GM12878 (cell line): Measurements from ENCODE around the gene ATP2C2. TPM values are rescaled to one million over a fixed set of nuclear protein-coding genes. Genes with fewer than 3 reads are reported as not detected.

ENCODE experiments used
- ATAC-seq: fragments of 200-7000 bp; cut with Tn5 transposase; 3 replicates; pipeline ENCODE4 v1.9.1; 2020; ENCODE audit warnings: mild to moderate bottlenecking, moderate library complexity
- BruUV-seq: library from RNA; stranded (reverse); fragments of 400-500 nt; replicated peaks from 2 replicates; lab custom pipeline; 2021; lab: Mats Ljungman, UMichigan
- CTCF ChIA-PET: fragments of 300-600 bp; sonication (Branson Sonifier 250); formaldehyde crosslinking; extraction: SDS; loops from one replicate; lab custom pipeline; 2021; ENCODE audit warnings: inconsistent platforms; lab: Yijun Ruan, JAX
- POLR2A ChIA-PET: fragments of 350-600 bp; formaldehyde crosslinking; extraction: SDS; loops from one replicate; lab custom pipeline; 2021; ENCODE audit warnings: inconsistent platforms; lab: Charles Lee
- RAD21 ChIA-PET: fragments of 300-600 bp; sonication (Branson Sonifier 250); formaldehyde crosslinking; loops from one replicate; lab custom pipeline; 2023; ENCODE audit warnings: antibody characterized with exemption; ENCODE audit not compliant: unreplicated experiment; lab: Charles Lee
- SMC1A ChIA-PET: fragments of 300-600 bp; sonication (Branson Sonifier 250); formaldehyde crosslinking; loops from one replicate; lab custom pipeline; 2023; ENCODE audit not compliant: unreplicated experiment, uncharacterized antibody; lab: Charles Lee
- DNase-seq: peaks from one replicate; pipeline ENCODE4 v3.0.0-alpha.2; 2011; ENCODE audit warnings: low read depth, low spot score
- FAIRE-seq: peaks from 3 replicates; lab custom pipeline; 2011; peaks lifted over from hg19 to GRCh38; lab: Jason Lieb, UNC
- H2AFZ ChIP-seq: 2 replicates; pipeline ENCODE4 v1.6.0; 2011; ENCODE audit warnings: low read depth, low read length, control low read depth; ENCODE audit not compliant: control insufficient read depth
- H3K27ac ChIP-seq: 2 replicates; pipeline ENCODE4 v1.5.1; 2011; ENCODE audit warnings: control low read depth; ENCODE audit not compliant: control insufficient read depth, insufficient read depth
- H3K27me3 ChIP-seq, 2 experiments: replicated peaks in 1 of 2; 2 replicates each; pipeline versions ENCODE4 v1.6.0 to v1.6.1; 2011; ENCODE audit warnings: low read length in 1 of 2; ENCODE audit not compliant: control insufficient read depth in 2 of 2, insufficient read depth in 2 of 2
- H3K36me3 ChIP-seq, 2 experiments: 2 replicates each; pipeline ENCODE4 v1.5.1; 2011; ENCODE audit warnings: low read length in 1 of 2; ENCODE audit not compliant: control insufficient read depth in 2 of 2, insufficient read depth in 2 of 2
- H3K4me1 ChIP-seq: 2 replicates; pipeline ENCODE4 v1.6.1; 2011; ENCODE audit warnings: mild to moderate bottlenecking, low read length, moderate library complexity, mixed read lengths; ENCODE audit not compliant: control insufficient read depth, insufficient read depth
- H3K4me2 ChIP-seq: 2 replicates; pipeline ENCODE4 v1.6.0; 2011; ENCODE audit warnings: control low read depth; ENCODE audit not compliant: control insufficient read depth, insufficient read depth
- H3K4me3 ChIP-seq: fragments of 200-600 bp; sonication (generic); 2 replicates; pipeline ENCODE4 v1.5.1; 2016
- H3K79me2 ChIP-seq: 2 replicates; pipeline ENCODE4 v1.6.0; 2011; ENCODE audit warnings: low read length; ENCODE audit not compliant: control insufficient read depth, insufficient read depth
- H3K9ac ChIP-seq: 2 replicates; pipeline ENCODE4 v1.8.0; 2011; ENCODE audit warnings: low read length, control low read depth, mixed read lengths; ENCODE audit not compliant: control insufficient read depth, insufficient read depth
- H3K9me3 ChIP-seq: replicated peaks from 3 replicates; pipeline ENCODE4 v1.5.1; 2011; ENCODE audit warnings: mild to moderate bottlenecking, low read length; ENCODE audit not compliant: control insufficient read depth, insufficient read depth
- H4K20me1 ChIP-seq: 2 replicates; pipeline ENCODE4 v1.6.0; 2011; ENCODE audit not compliant: control insufficient read depth, insufficient read depth
- BHLHE40 ChIP-seq, 2 experiments: fragments of 450-650 bp in 1 of 2; IDR thresholded peaks; 2 replicates each; pipeline ENCODE4 v1.6.1; 2011 to 2017; ENCODE audit warnings: low read depth in 2 of 2, borderline replicate concordance in 1 of 2, improper control_type of control experiment in 1 of 2, low read length in 1 of 2, mild to moderate bottlenecking in 1 of 2
- CUX1 ChIP-seq: IDR thresholded peaks from 2 replicates; pipeline ENCODE4 v1.6.1; 2012; ENCODE audit warnings: improper control_type of control experiment, low read depth, low read length; ENCODE audit not compliant: insufficient replicate concordance
- FOXM1 ChIP-seq: IDR thresholded peaks from 2 replicates; pipeline ENCODE4 v1.6.1; 2012; ENCODE audit warnings: low read depth, mild to moderate bottlenecking, inconsistent platforms, low read length, moderate library complexity
- IRF3 ChIP-seq: fragments of 450-650 bp; IDR thresholded peaks from 2 replicates; pipeline ENCODE4 v1.6.1; 2014; ENCODE audit warnings: mild to moderate bottlenecking
- NR2C2 ChIP-seq: IDR thresholded peaks from 2 replicates; pipeline ENCODE4 v1.6.1; 2011; ENCODE audit warnings: borderline replicate concordance, low read depth; ENCODE audit not compliant: control insufficient read depth, insufficient read length
- POLR2AphosphoS2 ChIP-seq: IDR thresholded peaks from 2 replicates; pipeline ENCODE4 v1.6.1; 2011; ENCODE audit warnings: low read depth, mild to moderate bottlenecking, low read length, improper control_type of control experiment, moderate library complexity
- STAT3 ChIP-seq: IDR thresholded peaks from 2 replicates; pipeline ENCODE4 v1.6.1; 2011; ENCODE audit warnings: low read depth, low read length, improper control_type of control experiment
- ZNF687 ChIP-seq: fragments of 450-650 bp; IDR thresholded peaks from 2 replicates; pipeline ENCODE4 v1.6.1; 2017; ENCODE audit warnings: mild to moderate bottlenecking, moderate library complexity
- ZZZ3 ChIP-seq: IDR thresholded peaks from 2 replicates; pipeline ENCODE4 v1.6.1; 2011; ENCODE audit warnings: low read depth; ENCODE audit not compliant: control insufficient read depth, insufficient read length
- WGBS: methylation state at CpG from one replicate; pipeline ENCODE4 v1.1.6; 2016; ENCODE audit warnings: low lambda C conversion rate; ENCODE audit not compliant: insufficient replicate concordance, insufficient coverage; ENCODE audit errors: missing lambda C conversion rate; 5-methylcytosine and 5-hydroxymethylcytosine counted together
- in situ Hi-C: fragments of 300-500 bp; cut with MboI; formaldehyde crosslinking; loops from 9 replicates; pipeline ENCODE4 v1.14.3; 2018; ENCODE audit warnings: mixed read lengths
- intact Hi-C: fragments of 100-400 bp; cut with micrococcal nuclease; formaldehyde crosslinking; loops from one replicate; pipeline ENCODE4 v1.14.2; 2022; ENCODE audit not compliant: unreplicated experiment
- polyA plus RNA-seq, 11 experiments: library from polyadenylated mRNA; depleted of rRNA in 4 of 11; unstranded in 6 of 11; stranded (reverse) in 5 of 11; fragments of >200 nt; fragmentation: Nextera tagmentation in 4 of 11; fragmentation: Illumina TruSeq in 1 of 11; extraction: Ambion mirVana in 4 of 11; extraction: Trizol in 1 of 11; gene quantifications; 1 replicate in 1 of 11; 2 replicates in 10 of 11; pipeline versions ENCODE4 v1.2.1 to v1.2.3, GENCODE V29; 2011 to 2016; ENCODE audit warnings: inconsistent platforms in 2 of 11, missing spikeins in 2 of 11, low read depth in 1 of 11
- total RNA-seq, 4 experiments: library from RNA; depleted of rRNA in 3 of 4; stranded (reverse); fragments of >200 nt in 3 of 4; fragmentation: Illumina TruSeq in 1 of 4; extraction: Trizol in 1 of 4; gene quantifications; 2 replicates each; pipeline versions ENCODE4 v1.2.1 to v1.2.3, GENCODE V29; 2013 to 2021

Gene ATP2C2
- total and polyA plus RNA-seq, 10 of the 15 experiments (the other 5 are each of a cell fraction or from before 2014, with no cell fraction given): 0.05 to 0.19 TPM; not detected in 8

GRCh38 chr16:84371553-84371865 lies 3.2 kb downstream of the ATP2C2 start:
- H3K79me2 ChIP-seq: no peaks in the 10 kb centered on the region
- CTCF ChIA-PET: no interaction called here
- no peak overlapping the region for H3K4me2 ChIP-seq
- 21% methylated on average over 4 of the region's 4 CpGs for WGBS
- intact Hi-C loops (no loop called here), in situ Hi-C loops (no loop called here)
- no peaks in the 10 kb centered on the region for H4K20me1 ChIP-seq
- H3K4me3 ChIP-seq: no peak overlapping the region
- SMC1A ChIA-PET: no interaction called here
- no peak overlapping the region for H3K9ac ChIP-seq
- RAD21 ChIA-PET: no interaction called here
- TF ChIP-seq STAT3 (no peak), BHLHE40 (IDR thresholded peaks at IDR 0.05; ENCODE audit: borderline replicate concordance in 1 of 2, low read depth in 2 of 2, low read length in 1 of 2) (no peak), ZNF687 (no peak), CUX1 (no peak), IRF3 (no peak), FOXM1 (no peak), NR2C2 (no peak), POLR2AphosphoS2 (no peak), ZZZ3 (no peak)
- DNase-seq (no peak), ATAC-seq (no peak), FAIRE-seq (no peak)
- peaks cover 0 to 12% of the 10 kb centered on the region in 2 experiments; a peak in 3 of 4 replicates for H3K27me3 ChIP-seq
- H3K9me3 ChIP-seq: no peaks in the 10 kb centered on the region
- POLR2A ChIA-PET: no interaction called here
- BruUV-seq: no TSS peak
- no peaks in the 10 kb centered on the region for H3K36me3 ChIP-seq
- no peak overlapping the region for H2AFZ ChIP-seq
- no peaks in the 10 kb centered on the region for H3K4me1 ChIP-seq
- H3K27ac ChIP-seq: no peak overlapping the region
